Measurements from ENCODE around the gene LRP3.
"Not testable (repeated sequence)": the region's sequence is repeated elsewhere in the genome, so short reads cannot be mapped to it uniquely, and the experiment has no call there.

LRP3 gene

DNA sequence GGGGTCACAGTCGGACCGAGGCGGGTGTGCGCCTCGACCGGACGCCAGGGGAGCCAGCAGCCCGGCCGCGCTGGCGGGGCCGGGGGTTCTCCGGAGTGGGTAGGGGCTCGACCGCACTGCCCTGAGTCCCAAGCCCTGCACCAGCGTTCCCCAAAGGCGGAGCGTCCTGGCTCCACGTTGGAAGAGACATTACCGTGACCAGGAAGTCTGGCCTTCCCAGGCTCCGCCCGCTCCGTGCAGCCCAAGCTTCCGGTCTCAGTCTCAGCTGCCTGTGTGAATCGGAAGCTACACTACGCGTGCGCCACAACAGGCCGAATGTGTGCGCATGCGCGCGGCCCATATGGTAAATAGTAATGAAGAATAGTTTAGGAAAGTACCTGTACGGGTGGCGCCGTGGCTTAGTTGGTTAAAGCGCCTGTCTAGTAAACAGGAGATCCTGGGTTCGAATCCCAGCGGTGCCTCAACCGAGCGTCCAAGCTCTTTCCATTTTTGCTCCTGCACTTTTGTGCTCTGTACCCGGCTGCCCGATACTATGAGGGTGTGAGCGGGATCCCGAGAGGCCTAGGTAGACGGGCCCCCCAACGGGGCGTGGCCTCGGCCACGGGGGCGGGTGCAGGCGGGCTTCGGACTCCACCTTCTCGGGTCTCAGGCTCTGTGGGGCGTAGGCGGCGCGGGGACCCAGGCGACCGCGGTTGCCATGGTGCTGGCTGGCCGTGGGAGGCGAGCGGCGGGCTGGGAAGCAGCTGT lies 17.3 kb upstream of the LRP3 start:
- DNase-seq (ENCODE audit: low read depth in 2 of 2), result peak; percentile 99

- no peak for DNase-seq (ENCODE audit: low read depth in 2 of 2)
Measured at GRCh38 chr19:33177417-33177979, 16.6 kb upstream of the LRP3 start.

DNA sequence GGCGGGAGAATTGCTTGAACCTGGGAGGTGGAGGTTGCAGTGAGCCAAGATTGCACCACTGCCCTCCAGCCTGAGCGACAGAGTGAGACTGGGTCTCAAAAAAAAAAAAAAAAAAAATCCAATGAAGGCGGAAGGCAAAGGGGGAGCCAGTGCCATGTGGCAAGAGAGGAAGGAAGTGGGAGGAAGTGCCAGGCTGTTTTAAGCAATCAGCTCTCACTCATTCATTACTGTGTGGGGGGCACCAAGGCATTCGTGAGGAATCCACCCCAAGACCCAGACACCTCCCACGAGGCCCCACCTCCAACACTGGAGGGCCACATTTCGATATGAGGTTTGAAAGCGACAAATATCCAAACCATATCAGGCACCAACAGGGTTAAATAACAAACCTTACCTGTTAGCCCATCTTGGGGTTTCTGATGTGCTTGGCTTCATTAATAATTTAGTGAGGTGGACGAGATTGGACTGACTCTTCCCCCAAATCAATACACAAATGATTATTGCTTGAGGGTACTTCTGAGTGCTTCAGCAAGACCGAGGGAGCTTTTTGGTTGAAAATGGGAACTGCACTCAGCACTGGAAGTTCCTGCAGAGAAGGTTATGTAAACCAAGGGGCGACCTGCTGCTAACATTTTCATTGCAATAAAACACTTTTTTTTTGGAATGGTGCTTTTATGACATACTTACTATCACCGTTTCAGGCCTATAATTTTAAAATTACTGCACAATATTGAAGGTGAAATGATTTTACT lies 7.5 kb upstream of the LRP3 start:
- DNase-seq (ENCODE audit: low read depth in 2 of 2), result no peak

- no peak for DNase-seq (ENCODE audit: low read depth in 2 of 2)
Measured at GRCh38 chr19:33187183-33187540, 7.0 kb upstream of the LRP3 start.

DNA sequence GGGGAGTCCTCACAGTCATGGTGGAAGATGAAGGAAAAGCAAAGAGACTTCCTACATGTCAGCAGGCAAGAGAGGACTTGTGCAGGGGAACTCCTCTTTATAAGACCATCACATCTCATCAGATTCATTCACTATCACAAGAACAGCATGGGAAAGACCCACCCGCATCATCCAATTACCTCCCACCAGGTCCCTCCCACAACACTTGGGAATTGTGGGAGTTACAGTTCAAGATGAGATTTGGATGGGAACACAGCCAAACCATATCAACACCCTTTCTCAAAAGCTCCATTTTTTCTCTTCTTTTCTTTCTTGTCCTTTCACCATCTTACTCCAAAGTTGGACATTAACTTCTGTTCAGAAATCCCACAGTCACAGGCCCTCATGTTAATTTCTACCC lies 4.7 kb upstream of the LRP3 start:
- no peak for DNase-seq (ENCODE audit: low read depth in 2 of 2)

DNA sequence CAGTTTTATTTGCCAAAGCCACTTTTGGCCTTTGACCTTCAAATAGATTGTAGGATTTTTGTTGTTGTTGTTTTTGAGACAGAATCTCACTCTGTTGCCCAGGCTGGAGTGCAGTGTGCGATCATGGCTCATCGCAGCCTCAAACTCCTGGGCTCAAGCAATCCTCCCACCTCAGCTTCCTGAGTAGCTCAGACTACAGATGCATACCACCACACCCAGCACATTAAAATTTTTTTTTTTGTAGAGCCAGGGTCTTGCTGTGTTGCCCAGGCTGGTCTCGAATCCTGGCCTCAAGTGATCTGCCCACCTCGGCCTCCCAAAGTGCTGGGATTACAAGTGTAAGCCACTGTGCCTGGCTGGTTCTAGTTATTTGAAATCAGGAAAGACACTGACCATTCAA lies 3.0 kb upstream of the LRP3 start:
- DNase-seq (ENCODE audit: low read depth in 2 of 2), result not testable (repeated sequence)

DNA sequence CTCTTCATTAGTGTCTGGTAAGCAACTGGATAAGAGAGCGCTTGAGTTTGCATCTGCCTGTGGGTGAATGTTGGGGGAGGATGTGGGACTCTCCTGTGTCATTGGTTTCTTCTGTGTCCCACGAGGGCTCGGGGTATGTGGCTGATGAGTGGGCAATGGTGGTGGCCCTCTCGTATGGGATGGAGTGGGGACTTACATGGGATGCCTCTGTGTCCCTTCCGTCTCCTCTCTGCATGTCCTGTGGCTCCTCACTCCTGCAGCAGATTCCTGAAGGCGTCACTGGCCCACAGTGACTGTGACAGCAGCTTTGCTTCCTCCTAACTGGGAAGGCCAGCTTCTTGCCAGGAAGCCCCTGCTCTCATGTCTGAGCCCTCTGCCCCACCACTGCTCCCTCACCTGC lies 2.6 kb upstream of the LRP3 start:
- no peak for DNase-seq (ENCODE audit: low read depth in 2 of 2)

- DNase-seq (ENCODE audit: low read depth in 2 of 2), result no peak
Measured at GRCh38 chr19:33192010-33192409, 2.1 kb upstream of the LRP3 start.

GRCh38 chr19:33193269-33193864 lies 763 bp upstream of the LRP3 start:
- DNase-seq (ENCODE audit: low read depth in 2 of 2), result no peak

GRCh38 chr19:33194532-33194885 lies 379 bp downstream of the LRP3 start:
- no peak for DNase-seq (ENCODE audit: low read depth in 2 of 2)

- DNase-seq (ENCODE audit: low read depth in 2 of 2), result no peak
Measured at GRCh38 chr19:33194886-33195644, 935 bp downstream of the LRP3 start.

- DNase-seq (ENCODE audit: low read depth in 2 of 2), result no peak
Measured at GRCh38 chr19:33195645-33196347, 1.7 kb downstream of the LRP3 start.

DNA sequence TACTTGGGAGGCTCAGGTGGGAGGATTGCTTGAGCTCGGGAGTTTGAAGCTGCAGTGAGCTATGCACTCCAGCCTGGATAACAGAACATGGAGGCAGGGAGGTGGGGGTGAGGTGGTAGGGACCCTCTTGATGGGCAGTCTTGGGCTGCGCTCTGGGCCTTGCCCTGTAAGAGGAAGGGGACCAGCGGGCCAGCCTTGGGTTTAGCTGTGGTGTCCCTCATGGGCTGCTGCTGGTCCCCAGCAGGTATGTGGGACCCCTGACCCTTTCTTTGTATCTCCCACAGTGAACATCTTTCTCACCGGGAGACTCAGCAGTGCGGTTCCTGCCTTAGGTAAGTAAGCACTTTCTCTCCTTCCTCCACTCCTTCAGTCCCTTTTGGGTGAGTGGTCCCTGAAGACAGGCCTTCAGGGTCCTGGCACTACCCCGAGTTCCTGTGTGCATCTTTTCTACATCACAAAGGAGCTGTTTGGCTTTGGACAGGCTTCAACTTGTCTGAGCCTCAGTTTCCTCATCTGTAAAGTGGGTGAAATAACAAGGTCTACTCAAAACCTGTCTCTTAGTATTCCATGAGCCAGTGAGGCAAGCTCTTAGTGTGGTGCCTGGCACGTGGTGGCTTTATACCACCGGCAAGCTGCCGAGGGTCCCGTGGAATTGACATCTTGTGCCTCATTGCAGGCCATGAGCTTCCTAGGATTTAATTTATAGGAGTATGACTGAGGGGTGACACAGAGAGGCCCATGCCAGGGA lies 2.5 kb downstream of the LRP3 start:
- DNase-seq (ENCODE audit: low read depth in 2 of 2), result no peak

GRCh38 chr19:33197591-33198000 lies 3.5 kb downstream of the LRP3 start:
- DNase-seq (ENCODE audit: low read depth in 2 of 2), result no peak

- no peak for DNase-seq (ENCODE audit: low read depth in 2 of 2)
Measured at GRCh38 chr19:33198169-33198568, 4.0 kb downstream of the LRP3 start.

DNA sequence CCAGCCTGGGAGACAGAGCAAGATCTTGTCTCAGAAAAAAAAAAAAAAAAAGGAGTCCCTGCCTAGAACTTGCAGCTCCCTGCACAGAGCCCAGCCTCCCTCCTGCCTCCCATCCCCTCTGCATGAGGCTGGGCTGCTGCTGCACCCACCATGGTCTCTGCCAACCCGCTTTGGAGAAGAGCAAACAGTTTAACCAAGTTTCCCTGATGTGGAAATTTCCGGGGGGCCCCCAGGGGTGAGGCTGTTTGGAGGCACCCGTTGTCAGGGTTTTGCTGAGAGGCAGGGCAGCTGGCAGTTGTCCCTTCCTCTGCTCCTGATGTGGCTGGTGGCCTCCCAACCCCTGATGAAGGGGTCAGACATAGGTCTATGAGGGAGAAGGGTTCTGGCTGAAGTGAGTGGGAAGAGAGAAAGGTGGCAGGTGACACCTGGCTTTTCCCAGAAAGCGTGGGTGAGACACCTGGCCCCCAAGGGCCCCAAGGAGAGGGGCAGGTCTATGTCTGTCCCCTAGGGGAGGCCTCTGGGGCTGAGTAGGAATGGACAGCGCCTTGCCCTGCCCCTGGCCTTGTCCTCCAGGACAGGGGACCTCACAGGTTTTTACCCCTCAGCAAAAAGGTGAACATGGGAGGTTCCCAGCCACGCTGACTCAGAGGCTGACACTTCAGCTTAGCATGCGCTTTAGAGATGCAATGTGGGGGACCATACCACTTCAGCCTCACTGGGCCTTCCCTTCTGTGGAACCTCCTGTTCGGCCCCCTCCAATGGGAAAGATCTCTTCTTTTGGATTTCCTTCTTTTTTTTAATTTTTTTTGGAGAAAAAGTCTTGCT lies 5.5 kb downstream of the LRP3 start:
- DNase-seq (ENCODE audit: low read depth in 2 of 2), result no peak

GRCh38 chr19:33201473-33201872 lies 7.3 kb downstream of the LRP3 start:
- no peak for DNase-seq (ENCODE audit: low read depth in 2 of 2)

DNA sequence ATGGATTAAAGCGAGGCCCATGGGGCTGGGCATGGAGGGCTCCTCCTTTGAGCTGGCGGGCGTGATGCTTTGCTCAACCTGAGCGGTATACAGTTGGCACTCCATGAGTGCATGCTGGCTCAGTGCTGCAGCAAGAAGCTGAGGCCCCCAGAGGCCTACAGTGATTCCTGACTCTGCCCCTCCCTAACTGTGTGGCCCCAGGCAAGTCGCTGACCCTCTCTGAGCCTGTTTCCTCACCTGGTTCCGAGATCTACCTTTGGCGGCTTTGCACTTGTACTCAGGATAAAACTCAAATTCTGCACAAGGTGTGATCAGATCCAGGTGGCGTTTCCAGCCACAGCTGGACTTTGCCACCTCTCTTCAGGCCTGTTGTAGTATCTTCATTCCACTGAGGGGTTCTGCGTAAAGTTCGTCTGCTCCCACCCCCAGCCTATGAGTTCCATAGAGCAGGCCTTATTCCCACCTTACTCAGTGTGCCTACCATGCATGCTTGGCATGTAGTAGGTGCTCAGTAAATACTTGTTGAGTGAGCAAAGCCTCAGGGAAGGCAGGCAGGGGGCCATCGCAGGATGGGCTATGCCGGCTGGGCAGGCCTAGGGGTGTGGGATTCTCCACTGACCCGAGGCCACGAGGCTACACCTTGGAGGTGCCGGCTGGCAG lies 7.9 kb downstream of the LRP3 start:
- no peak for DNase-seq (ENCODE audit: low read depth in 2 of 2)

All from fibroblast of skin of left quadriceps (primary cell).